Skeletal muscle tissue (tissue), 4 donors: ENCODE measurements around the gene SAFB2. TPM values are rescaled to one million over a fixed set of nuclear protein-coding genes. Genes with fewer than 3 reads are reported as not detected.
A peak's percentile ranks its signal among the peaks of the same experiment; 100 is the strongest.

Experiments used
- H3K27ac ChIP-seq: one replicate; pipeline ENCODE4 v1.7.0; 2013; ENCODE audit warnings: mild to moderate bottlenecking, low read depth, low read length, inconsistent platforms
- H3K27me3 ChIP-seq, 3 donors: one replicate each; pipeline ENCODE4 v1.7.0; 2013; ENCODE audit warnings: low read length in 3 of 3; ENCODE audit not compliant: control insufficient read depth in 3 of 3, insufficient read depth in 3 of 3
- H3K36me3 ChIP-seq, 3 donors: one replicate each; pipeline ENCODE4 v1.7.0; 2013; ENCODE audit warnings: low read length in 3 of 3; ENCODE audit not compliant: control insufficient read depth in 3 of 3, insufficient read depth in 3 of 3
- H3K4me1 ChIP-seq, 3 donors: one replicate each; pipeline ENCODE4 v1.7.0; 2013; ENCODE audit warnings: low read length in 3 of 3, mild to moderate bottlenecking in 3 of 3; ENCODE audit not compliant: control insufficient read depth in 3 of 3, insufficient read depth in 3 of 3
- H3K4me3 ChIP-seq, 3 donors: one replicate each; pipeline ENCODE4 v1.7.0; 2013; ENCODE audit warnings: low read length in 3 of 3
- H3K9ac ChIP-seq, 3 donors: one replicate each; pipeline ENCODE4 v1.7.0; 2013; ENCODE audit warnings: low read length in 3 of 3, mild to moderate bottlenecking in 3 of 3, moderate library complexity in 2 of 3, low read depth in 1 of 3
- H3K9me3 ChIP-seq, 3 donors: one replicate each; pipeline ENCODE4 v1.7.0; 2013; ENCODE audit warnings: low read length in 3 of 3; ENCODE audit not compliant: control insufficient read depth in 3 of 3
- total RNA-seq: library from RNA; depleted of rRNA; stranded (reverse); fragments of >200 nt; gene quantifications from one replicate; pipeline ENCODE4 v1.2.3, GENCODE V29; 2014
- donor health status: Osteomylitis.

The SAFB2 gene
- total RNA-seq, 1 donor from 2014 or later, result 23.5 TPM

DNA sequence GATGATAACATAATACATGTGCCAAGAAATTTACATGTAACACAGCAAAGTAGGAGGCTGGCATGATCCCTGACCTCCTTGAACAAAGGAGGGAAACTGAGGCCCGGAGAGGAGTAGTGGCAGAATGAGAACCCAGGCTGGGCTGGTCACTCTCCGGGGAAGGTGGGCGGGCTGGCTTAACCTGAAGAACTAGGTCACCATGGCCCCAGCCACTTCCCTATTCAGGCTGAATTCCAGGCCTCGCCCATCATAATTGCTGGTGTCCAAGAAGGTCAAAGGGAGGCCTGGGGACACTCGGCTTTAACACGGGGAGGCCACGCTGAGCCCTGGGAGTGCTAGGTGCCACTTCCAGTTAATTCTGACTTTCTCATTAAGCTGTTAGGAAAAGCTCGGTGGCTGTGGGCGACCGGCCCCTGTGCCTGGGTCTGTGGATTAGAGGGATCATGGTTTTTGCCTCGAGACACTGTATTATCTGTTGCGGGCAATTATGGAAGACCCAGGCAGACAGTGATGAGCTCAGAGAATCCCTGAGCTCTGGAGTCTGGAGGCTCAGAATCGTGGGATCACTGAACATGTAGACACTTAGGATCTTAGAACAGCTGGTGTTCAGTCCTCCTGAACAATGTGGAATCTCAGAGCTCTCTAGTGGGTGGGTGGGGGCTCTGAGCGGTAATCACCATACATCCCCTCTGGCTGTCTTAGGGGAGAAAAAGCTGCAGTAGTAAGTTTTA lies 49.9 kb downstream of the SAFB2 start:
- Histone ChIP-seq H3K9ac (peak overlapping the region in 1 of 3 donors; percentile 12), H3K9me3 (no peaks in the 10 kb centered on the region), H3K4me3 (no peak overlapping the region), H3K36me3 (no peaks in the 10 kb centered on the region), H3K27me3 (peaks cover 4 to 9% (median 7%) of the 10 kb centered on the region in 3 donors), H3K27ac (no peak overlapping the region), H3K4me1 (no peaks in the 10 kb centered on the region)

DNA sequence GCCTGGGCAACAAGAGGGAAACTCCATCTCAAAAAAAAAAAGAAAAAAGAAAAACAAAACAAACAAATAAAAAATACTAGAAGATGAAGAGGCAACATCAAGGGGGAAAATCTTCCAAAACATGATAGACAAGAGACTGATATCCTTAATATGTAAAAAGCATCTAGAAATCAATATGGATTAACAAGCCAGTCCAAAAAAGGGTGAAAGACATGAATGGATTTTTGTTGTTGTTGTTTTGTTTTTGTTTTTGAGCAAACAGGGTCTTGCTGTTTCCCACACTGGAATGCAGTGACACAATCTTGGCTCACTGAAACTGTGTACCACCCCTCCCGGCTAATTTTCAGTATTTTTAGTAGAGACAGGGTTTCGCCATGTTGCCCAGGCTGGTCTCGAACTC lies 50.8 kb downstream of the SAFB2 start:
- Histone ChIP-seq H3K27me3 (peaks cover 9 to 15% (median 14%) of the 10 kb centered on the region in 3 donors), H3K36me3 (no peaks in the 10 kb centered on the region), H3K27ac (no peak overlapping the region), H3K9ac (no peak overlapping the region), H3K4me3 (no peak overlapping the region), H3K9me3 (no peaks in the 10 kb centered on the region), H3K4me1 (no peaks in the 10 kb centered on the region)

DNA sequence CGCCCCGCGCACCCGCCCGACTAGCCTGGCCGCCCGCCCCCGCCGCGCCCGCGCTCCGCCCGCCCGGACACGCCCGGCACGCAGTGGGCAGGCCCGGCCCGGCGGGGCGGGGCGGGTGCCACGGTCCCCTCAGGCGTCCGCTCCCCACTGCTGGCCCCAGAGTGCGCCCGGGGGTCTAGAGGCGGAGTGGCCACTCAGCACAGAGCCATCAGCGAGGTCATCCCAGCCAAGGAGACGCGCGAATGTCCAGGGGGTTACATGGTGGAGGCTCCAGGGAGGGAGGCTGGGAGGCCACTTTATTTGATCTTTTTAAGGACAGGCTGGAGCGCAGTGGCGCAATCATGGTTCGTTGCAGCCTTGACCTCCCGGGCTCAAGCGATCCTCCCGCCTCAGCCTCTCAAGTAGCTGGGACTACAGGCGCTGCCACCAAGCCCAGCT lies 54.6 kb downstream of the SAFB2 start:
- Histone ChIP-seq H3K27me3 (peaks cover 35 to 39% (median 36%) of the 10 kb centered on the region in 3 donors), H3K4me1 (no peaks in the 10 kb centered on the region), H3K9me3 (no peaks in the 10 kb centered on the region), H3K9ac (no peak overlapping the region), H3K4me3 (no peak overlapping the region), H3K36me3 (no peaks in the 10 kb centered on the region), H3K27ac (no peak overlapping the region)

DNA sequence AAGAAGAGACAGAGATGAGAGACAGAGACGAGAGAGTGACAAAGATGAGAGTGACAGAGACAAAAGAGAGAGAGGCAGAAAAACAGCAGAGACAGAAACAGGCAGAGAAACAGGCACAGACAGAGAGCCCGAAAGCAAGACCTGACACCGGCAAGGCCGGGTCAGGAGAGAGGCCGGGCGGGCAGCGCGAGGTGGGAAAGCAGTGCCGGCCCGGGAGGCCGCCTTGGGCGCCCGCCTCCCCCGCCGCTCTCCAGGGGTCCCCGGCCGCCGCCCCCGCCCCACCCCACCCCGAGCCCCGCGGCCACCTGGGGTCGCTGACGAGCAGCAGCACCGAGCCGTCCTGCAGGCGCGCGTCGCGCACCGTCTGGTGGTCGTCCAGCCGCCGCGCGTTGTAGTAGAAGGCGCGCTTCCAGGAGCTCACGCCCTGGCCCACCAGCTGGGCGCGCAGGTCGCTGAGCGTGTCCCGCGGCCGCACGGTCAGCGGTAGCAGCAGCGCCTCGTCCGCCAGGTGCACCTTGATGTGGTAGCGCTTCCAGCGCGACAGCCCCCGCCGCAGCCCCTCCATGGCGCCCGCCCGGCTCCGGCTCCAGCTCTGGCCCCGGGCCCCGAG lies 55.1 kb downstream of the SAFB2 start, which contains the start of gene TINCR:
TINCR (minus strand) TSS at position 594 of the 610 bp plus-strand sequence.
- Histone ChIP-seq H3K9me3 (no peaks in the 10 kb centered on the region), H3K4me1 (no peaks in the 10 kb centered on the region), H3K36me3 (no peaks in the 10 kb centered on the region), H3K9ac (no peak within 1 kb of the TSS), H3K27ac (no peak within 1 kb of the TSS), H3K27me3 (peaks cover 35 to 42% (median 39%) of the 10 kb centered on the region in 3 donors), H3K4me3 (no peak within 1 kb of the TSS)

DNA sequence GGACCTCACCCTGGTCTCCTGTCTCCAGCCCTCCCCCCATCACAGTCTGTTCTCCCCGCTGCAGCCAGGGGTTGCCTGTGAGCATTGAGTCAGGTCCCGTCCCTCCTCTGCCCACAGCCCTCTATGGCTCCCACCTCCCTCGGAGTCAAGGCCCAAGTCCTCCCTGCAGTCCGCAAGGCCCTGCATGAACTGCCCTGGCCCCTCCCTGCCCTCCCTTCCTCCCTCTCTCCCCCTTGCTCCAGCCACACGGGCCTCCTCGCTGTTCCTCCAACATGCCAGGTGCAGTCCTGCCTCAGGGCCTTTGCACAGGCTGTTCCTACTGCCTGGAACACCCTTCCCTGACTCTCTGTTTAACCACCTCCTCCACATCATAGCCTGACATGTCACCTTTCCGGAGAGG lies 57.6 kb downstream of the SAFB2 start:
- Histone ChIP-seq H3K9me3 (peaks cover 4 to 6% (median 5%) of the 10 kb centered on the region in 3 donors), H3K27me3 (peaks cover 49 to 66% (median 59%) of the 10 kb centered on the region in 3 donors)

DNA sequence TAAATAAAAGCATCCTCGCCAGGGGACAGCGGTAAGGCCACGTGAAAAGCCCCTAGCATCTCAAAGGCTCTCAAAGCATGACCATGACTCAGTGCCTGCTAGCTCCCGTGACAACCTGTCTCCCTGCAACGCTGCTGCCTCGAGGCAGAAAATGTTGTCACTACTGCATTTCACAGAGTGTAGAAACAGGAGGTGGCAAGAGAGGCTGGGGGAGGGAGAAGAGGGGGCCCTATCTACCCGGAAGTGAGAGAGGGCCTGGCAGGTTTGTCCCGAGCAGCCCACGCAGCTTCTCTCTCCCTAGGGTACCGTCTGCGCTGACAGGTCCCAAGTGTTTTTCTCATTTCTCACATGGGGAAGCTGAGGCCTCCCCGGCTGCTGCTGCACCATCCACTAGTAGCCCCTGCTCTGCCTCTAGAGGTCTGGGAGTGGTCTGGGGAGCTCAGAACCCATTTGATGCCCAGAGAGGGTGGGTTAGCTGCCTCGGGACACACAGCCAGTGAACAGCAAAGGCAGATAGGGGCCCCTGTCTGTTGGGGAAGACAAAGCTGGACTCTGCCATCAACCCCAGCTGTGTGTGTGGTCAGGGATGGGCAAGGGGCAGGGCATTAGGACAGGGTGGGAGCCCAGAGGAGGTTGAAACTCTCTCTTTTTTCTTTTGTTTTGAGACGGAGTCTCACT lies 58.5 kb downstream of the SAFB2 start:
- H3K27ac ChIP-seq, result no peak overlapping the region
- no peak overlapping the region for H3K4me3 ChIP-seq
- peaks cover 53 to 71% (median 64%) of the 10 kb centered on the region in 3 donors for H3K27me3 ChIP-seq
- H3K4me1 ChIP-seq, result no peaks in the 10 kb centered on the region
- no peaks in the 10 kb centered on the region for H3K36me3 ChIP-seq
- H3K9me3 ChIP-seq, result peaks cover 4 to 6% (median 5%) of the 10 kb centered on the region in 3 donors
- no peak overlapping the region for H3K9ac ChIP-seq

More for the DNA sequence above, 57.6 kb downstream of the SAFB2 start:
- Histone ChIP-seq H3K9ac (no peak overlapping the region), H3K4me1 (no peaks in the 10 kb centered on the region), H3K27ac (no peak overlapping the region), H3K4me3 (no peak overlapping the region), H3K36me3 (no peaks in the 10 kb centered on the region)

DNA sequence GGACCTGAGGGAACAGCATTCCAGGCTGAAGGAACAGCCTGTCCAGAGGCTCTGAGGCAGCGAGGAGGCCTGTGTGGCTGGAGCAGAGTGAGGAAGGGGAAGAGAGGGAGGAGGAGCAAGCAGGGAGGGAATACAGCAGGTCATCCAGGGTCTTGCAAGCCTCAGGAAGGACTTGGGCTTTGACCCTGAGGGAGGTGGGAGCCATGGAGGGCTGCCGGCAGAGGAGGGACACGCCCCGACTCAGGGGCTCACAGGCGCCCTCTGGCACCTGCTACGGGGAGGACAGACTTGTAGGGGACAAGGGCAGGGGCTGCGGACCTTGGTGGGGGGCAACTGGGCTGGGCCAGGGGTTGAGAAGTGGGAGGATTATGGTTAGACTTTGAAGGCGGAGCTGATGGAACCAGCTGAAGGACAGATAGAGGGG lies 59.6 kb downstream of the SAFB2 start:
- no peak overlapping the region for H3K27ac ChIP-seq
- H3K4me3 ChIP-seq, result no peak overlapping the region
- H3K4me1 ChIP-seq, result no peaks in the 10 kb centered on the region
- peaks cover 60 to 74% (median 70%) of the 10 kb centered on the region in 3 donors for H3K27me3 ChIP-seq
- peaks cover 4 to 6% (median 5%) of the 10 kb centered on the region in 3 donors for H3K9me3 ChIP-seq
- no peaks in the 10 kb centered on the region for H3K36me3 ChIP-seq
- no peak overlapping the region for H3K9ac ChIP-seq

DNA sequence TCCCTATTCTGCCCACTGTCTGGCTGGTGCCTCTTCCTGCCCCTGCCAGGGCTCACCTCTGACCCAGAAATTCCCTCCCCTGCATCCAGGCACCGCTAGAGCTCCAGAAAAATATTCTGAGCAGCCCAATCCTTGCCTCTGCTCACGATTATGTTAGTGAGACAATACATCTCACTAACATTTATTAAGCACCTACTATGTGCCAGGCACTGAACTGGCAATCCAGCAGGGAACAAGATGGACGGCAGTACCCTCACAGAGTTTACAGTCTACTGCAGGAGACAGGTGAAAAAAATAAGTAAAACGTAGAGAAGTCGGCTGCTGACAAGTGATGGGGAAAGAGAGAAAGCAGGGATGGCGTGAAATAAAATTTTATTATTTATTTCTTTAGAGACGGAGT lies 60.3 kb downstream of the SAFB2 start:
- H3K27me3 ChIP-seq, result peaks cover 65 to 77% (median 71%) of the 10 kb centered on the region in 3 donors

DNA sequence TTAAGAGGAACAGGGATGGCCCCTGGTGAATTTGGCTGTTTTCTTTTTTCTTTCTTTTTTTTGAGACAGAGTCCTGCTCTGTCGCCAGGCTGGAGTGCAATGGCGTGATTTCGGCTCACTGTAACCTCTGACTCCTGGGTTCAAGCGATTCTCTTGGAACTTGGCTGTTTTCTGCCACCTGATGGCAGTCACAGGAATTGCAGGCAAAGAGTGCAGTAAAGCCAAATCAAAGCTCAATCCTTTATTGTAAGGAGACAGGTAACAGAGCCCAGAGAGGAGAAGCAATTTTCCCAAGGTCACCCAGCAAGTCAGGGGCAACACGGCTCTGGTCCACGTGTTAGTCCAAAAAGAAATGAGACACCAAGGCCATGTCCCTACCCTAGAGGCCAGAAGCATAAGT lies 61.0 kb downstream of the SAFB2 start:
- Histone ChIP-seq H3K9me3 (peaks cover 4 to 6% (median 5%) of the 10 kb centered on the region in 3 donors), H3K4me3 (no peak overlapping the region), H3K4me1 (no peaks in the 10 kb centered on the region), H3K9ac (no peak overlapping the region), H3K36me3 (no peaks in the 10 kb centered on the region), H3K27me3 (peaks cover 57 to 70% (median 69%) of the 10 kb centered on the region in 3 donors), H3K27ac (no peak overlapping the region)

More for the DNA sequence above, 60.3 kb downstream of the SAFB2 start:
- no peaks in the 10 kb centered on the region for H3K4me1 ChIP-seq
- H3K9me3 ChIP-seq, result peaks cover 4 to 6% (median 5%) of the 10 kb centered on the region in 3 donors
- no peaks in the 10 kb centered on the region for H3K36me3 ChIP-seq
- H3K9ac ChIP-seq, result no peak overlapping the region
- no peak overlapping the region for H3K27ac ChIP-seq
- H3K4me3 ChIP-seq, result no peak overlapping the region
